Caco-2 (cell line): ENCODE data around the gene KLRG1. TPM values are rescaled to one million over a fixed set of nuclear protein-coding genes. Genes with fewer than 3 reads are reported as not detected.

Source experiments
- BruUV-seq: library from RNA; stranded (reverse); fragments of 400-500 nt; replicated peaks from 2 replicates; lab custom pipeline; 2021; lab: Mats Ljungman, UMichigan
- CTCF ChIA-PET: fragments of 300-600 bp; sonication (Branson Sonifier 250); formaldehyde crosslinking; loops from one replicate; lab custom pipeline; 2022; ENCODE audit warnings: antibody characterized with exemption; lab: Charles Lee
- POLR2A ChIA-PET: fragments of 300-600 bp; sonication (Branson Sonifier 250); formaldehyde crosslinking; loops from one replicate; lab custom pipeline; 2022; ENCODE audit warnings: antibody characterized with exemption; lab: Charles Lee
- DNase-seq, 2 experiments: peaks; one replicate each; pipeline versions ENCODE4 v3.0.0 to v3.0.0-alpha.2; 2020 to 2022
- H3K27me3 ChIP-seq: replicated peaks from 2 replicates; pipeline ENCODE4 v1.6.0; 2011; ENCODE audit warnings: low read length; ENCODE audit not compliant: control insufficient read depth, insufficient read depth
- H3K36me3 ChIP-seq: 2 replicates; pipeline ENCODE4 v1.5.1; 2011; ENCODE audit warnings: low read length; ENCODE audit not compliant: control insufficient read depth, insufficient read depth
- H3K4me1 ChIP-seq: fragments of 250-450 bp; sonication (Bioruptor Pico); 2 replicates; pipeline ENCODE4 v1.5.1; 2020; ENCODE audit warnings: mild to moderate bottlenecking
- H3K4me3 ChIP-seq: 2 replicates; pipeline ENCODE4 v1.5.1; 2011; ENCODE audit warnings: low read depth, mild to moderate bottlenecking, control low read depth, low read length
- H3K9me3 ChIP-seq: fragments of 250-450 bp; sonication (Bioruptor Pico); 2 replicates; pipeline ENCODE4 v1.5.1; 2020; ENCODE audit warnings: mild to moderate bottlenecking, moderate library complexity
- H3K27ac Mint-ChIP-seq: one replicate; pipeline ENCODE4 v1.8.0; 2022; ENCODE audit warnings: mixed read lengths; ENCODE audit not compliant: unreplicated experiment
- H3K27me3 Mint-ChIP-seq: one replicate; pipeline ENCODE4 v1.8.0; 2022; ENCODE audit warnings: mixed read lengths; ENCODE audit not compliant: insufficient read depth, unreplicated experiment
- H3K36me3 Mint-ChIP-seq: one replicate; pipeline ENCODE4 v1.8.0; 2022; ENCODE audit warnings: mild to moderate bottlenecking, mixed read lengths; ENCODE audit not compliant: insufficient read depth, unreplicated experiment
- H3K4me1 Mint-ChIP-seq: one replicate; pipeline ENCODE4 v1.8.0; 2022; ENCODE audit warnings: low read depth, mixed read lengths; ENCODE audit not compliant: unreplicated experiment
- H3K4me3 Mint-ChIP-seq: one replicate; pipeline ENCODE4 v1.8.0; 2022; ENCODE audit warnings: mild to moderate bottlenecking, moderate library complexity, mixed read lengths; ENCODE audit not compliant: unreplicated experiment
- H3K9me3 Mint-ChIP-seq: one replicate; pipeline ENCODE4 v1.8.0; 2022; ENCODE audit warnings: mixed read lengths; ENCODE audit not compliant: unreplicated experiment
- CTCF ChIP-seq, 2 experiments: fragments of 200-600 bp in 1 of 2; IDR thresholded peaks; 1 replicate in 1 of 2; 2 replicates in 1 of 2; pipeline versions ENCODE4 v1.5.1 to v1.8.0; 2011 to 2022; ENCODE audit warnings: antibody characterized with exemption in 1 of 2, control low read depth in 1 of 2, inconsistent platforms in 1 of 2, low read depth in 1 of 2, low read length in 1 of 2, mild to moderate bottlenecking in 1 of 2, moderate library complexity in 1 of 2; ENCODE audit not compliant: insufficient read depth in 1 of 2, severe bottlenecking in 1 of 2, unreplicated experiment in 1 of 2
- intact Hi-C: fragments of 100-400 bp; cut with micrococcal nuclease; formaldehyde crosslinking; loops from one replicate; pipeline ENCODE4 v1.10.0; 2022; ENCODE audit not compliant: unreplicated experiment
- total RNA-seq: library from RNA; stranded (reverse); gene quantifications from 2 replicates; pipeline ENCODE4 v1.2.3, GENCODE V29; 2022

The KLRG1 gene
- total RNA-seq, 1 experiment from 2014 or later, result 1.2 TPM

- POLR2A ChIA-PET, result no interaction called here
- intact Hi-C loops, result no loop called here
- Mint-ChIP-seq H3K27ac (no peak overlapping the region), H3K4me3 (no peak overlapping the region), H3K4me1 (no peaks in the 10 kb centered on the region), H3K9me3 (no peaks in the 10 kb centered on the region), H3K27me3 (peaks cover 25% of the 10 kb centered on the region), H3K36me3 (no peaks in the 10 kb centered on the region)
- no peak overlapping the region for H3K4me3 ChIP-seq
- no peaks in the 10 kb centered on the region for H3K36me3 ChIP-seq
- BruUV-seq, result no TSS peak
- no peak for TF ChIP-seq CTCF (IDR thresholded peaks at IDR 0.05; ENCODE audit: insufficient read depth in 1 of 2, low read depth in 1 of 2, low read length in 1 of 2, severe bottlenecking in 1 of 2, unreplicated experiment in 1 of 2)
- H3K4me1 ChIP-seq, result no peaks in the 10 kb centered on the region
- no peak for DNase-seq
- peaks cover 5% of the 10 kb centered on the region; the same call in 1 of the 2 replicates for H3K9me3 ChIP-seq
- CTCF ChIA-PET, result no interaction called here
- no peaks in the 10 kb centered on the region for H3K27me3 ChIP-seq
Observed at GRCh38 chr12:9052610-9053009, 63.3 kb downstream of the KLRG1 start.

Other genes with a start within 250 kb of the KLRG1 start
- not detected in 2 replicates for gene A2ML1, start 166.9 kb upstream of the KLRG1 start, total RNA-seq
- gene PHC1, start 75.0 kb upstream of the KLRG1 start, total RNA-seq, result 25.8 and 28.7 TPM in 2 replicates
- 303 and 310 TPM in 2 replicates for gene M6PR, start 39.9 kb upstream of the KLRG1 start, total RNA-seq
- 0.60 and 1.00 TPM in 2 replicates for gene A2M, start 126.4 kb downstream of the KLRG1 start, total RNA-seq
- gene PZP, start 218.8 kb downstream of the KLRG1 start, total RNA-seq, result not detected in 2 replicates